Thoracic aorta (tissue), 2 donors: ENCODE results near the gene SKAP2. TPM values are rescaled to one million over a fixed set of nuclear protein-coding genes. Genes with fewer than 3 reads are reported as not detected.

Experiments
- ATAC-seq: fragments of 150-250 bp; one replicate; pipeline ENCODE4 v1.8.0; 2017; ENCODE audit warnings: low read depth; ENCODE audit not compliant: insufficient number of reproducible peaks, low FRiP score
- DNase-seq: peaks from one replicate; pipeline ENCODE4 v3.0.0-alpha.2; 2020; ENCODE audit warnings: low spot score
- H3K27ac ChIP-seq, 2 donors: fragments of 200-600 bp; sonication (generic); 1 replicate in 1 of 2; 2 replicates in 1 of 2; pipeline ENCODE4 v1.5.1; 2016; ENCODE audit warnings: mild to moderate bottlenecking in 2 of 2, moderate library complexity in 2 of 2
- H3K27me3 ChIP-seq: fragments of 200-600 bp; sonication (generic); replicated peaks from 2 replicates; pipeline ENCODE4 v1.6.0; 2016; ENCODE audit warnings: mild to moderate bottlenecking; ENCODE audit not compliant: insufficient read depth
- H3K36me3 ChIP-seq: fragments of 200-600 bp; sonication (generic); one replicate; pipeline ENCODE4 v1.5.1; 2016
- H3K4me1 ChIP-seq, 2 donors: fragments of 200-600 bp; sonication (generic); 1 replicate in 1 of 2; 2 replicates in 1 of 2; pipeline versions ENCODE4 v1.5.1 to v1.6.0; 2016; ENCODE audit warnings: low read depth in 2 of 2, mild to moderate bottlenecking in 1 of 2; ENCODE audit not compliant: control insufficient read depth in 1 of 2
- H3K4me3 ChIP-seq: fragments of 200-600 bp; sonication (generic); 2 replicates; pipeline ENCODE4 v1.5.1; 2016; ENCODE audit warnings: mild to moderate bottlenecking
- H3K9me3 ChIP-seq: fragments of 200-600 bp; sonication (generic); 2 replicates; pipeline ENCODE4 v1.5.1; 2016
- total RNA-seq, 2 donors: library from RNA; depleted of rRNA; stranded (reverse); fragments of >200 nt; gene quantifications; one replicate each; pipeline versions ENCODE4 v1.1.0 to v1.2.3, GENCODE V29; 2016
- TF ChIP-seq, protein P1 (sequence below): fragments of 200-600 bp; sonication (generic); IDR thresholded peaks from one replicate; pipeline ENCODE4 v1.5.1; 2019; ENCODE audit warnings: antibody characterized with exemption

SKAP2 gene
- total RNA-seq, 2 donors from 2014 or later = 16.6 to 29.0 TPM

DNA sequence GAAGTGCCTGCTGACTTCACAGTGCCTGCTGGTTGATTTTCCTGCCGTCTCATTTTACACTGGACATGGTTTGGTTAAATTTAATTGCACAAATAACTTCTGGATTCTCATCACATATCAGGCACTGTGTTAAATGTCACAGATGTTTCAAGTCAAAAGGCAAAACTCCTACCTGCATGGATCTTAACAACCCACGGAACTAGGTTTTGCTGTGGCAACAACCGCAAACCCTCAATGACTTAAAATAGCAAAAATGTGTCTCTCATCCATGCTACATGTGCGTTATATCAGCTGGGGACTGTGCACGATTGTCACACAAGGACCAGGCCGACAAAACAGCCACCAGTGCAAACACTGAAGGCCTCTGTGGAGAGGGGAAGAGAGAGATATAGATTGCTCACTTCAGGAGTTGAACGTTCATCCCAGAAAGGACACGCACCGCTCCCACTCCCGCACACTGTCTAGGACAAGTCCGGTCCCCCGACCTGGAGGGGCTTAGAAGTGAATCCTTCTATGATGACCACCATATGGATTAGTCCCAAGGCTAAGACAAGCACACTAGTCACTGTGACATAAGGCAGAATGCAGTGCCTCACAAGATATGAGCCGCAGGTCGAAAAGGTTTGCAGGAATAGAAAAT lies 233.3 kb downstream of the SKAP2 start:
- no peaks in the 10 kb centered on the region for H3K4me1 ChIP-seq
- no peaks in the 10 kb centered on the region for H3K9me3 ChIP-seq
- no peaks in the 10 kb centered on the region for H3K27me3 ChIP-seq
- ATAC-seq (no peak), DNase-seq (no peak)
- TF ChIP-seq, protein P1, sequence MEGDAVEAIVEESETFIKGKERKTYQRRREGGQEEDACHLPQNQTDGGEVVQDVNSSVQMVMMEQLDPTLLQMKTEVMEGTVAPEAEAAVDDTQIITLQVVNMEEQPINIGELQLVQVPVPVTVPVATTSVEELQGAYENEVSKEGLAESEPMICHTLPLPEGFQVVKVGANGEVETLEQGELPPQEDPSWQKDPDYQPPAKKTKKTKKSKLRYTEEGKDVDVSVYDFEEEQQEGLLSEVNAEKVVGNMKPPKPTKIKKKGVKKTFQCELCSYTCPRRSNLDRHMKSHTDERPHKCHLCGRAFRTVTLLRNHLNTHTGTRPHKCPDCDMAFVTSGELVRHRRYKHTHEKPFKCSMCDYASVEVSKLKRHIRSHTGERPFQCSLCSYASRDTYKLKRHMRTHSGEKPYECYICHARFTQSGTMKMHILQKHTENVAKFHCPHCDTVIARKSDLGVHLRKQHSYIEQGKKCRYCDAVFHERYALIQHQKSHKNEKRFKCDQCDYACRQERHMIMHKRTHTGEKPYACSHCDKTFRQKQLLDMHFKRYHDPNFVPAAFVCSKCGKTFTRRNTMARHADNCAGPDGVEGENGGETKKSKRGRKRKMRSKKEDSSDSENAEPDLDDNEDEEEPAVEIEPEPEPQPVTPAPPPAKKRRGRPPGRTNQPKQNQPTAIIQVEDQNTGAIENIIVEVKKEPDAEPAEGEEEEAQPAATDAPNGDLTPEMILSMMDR = no peak
- H3K4me3 ChIP-seq = no peak overlapping the region
- no peaks in the 10 kb centered on the region for H3K36me3 ChIP-seq
- no peak overlapping the region for H3K27ac ChIP-seq

GRCh38 chr7:26630361-26630760 lies 234.0 kb downstream of the SKAP2 start:
- no peaks in the 10 kb centered on the region for H3K9me3 ChIP-seq
- no peak overlapping the region for H3K4me3 ChIP-seq
- TF ChIP-seq, protein P1 = no peak
- no peaks in the 10 kb centered on the region for H3K4me1 ChIP-seq
- no peaks in the 10 kb centered on the region for H3K27me3 ChIP-seq
- no peak overlapping the region for H3K27ac ChIP-seq
- ATAC-seq (no peak), DNase-seq (no peak)
- no peaks in the 10 kb centered on the region for H3K36me3 ChIP-seq

DNA sequence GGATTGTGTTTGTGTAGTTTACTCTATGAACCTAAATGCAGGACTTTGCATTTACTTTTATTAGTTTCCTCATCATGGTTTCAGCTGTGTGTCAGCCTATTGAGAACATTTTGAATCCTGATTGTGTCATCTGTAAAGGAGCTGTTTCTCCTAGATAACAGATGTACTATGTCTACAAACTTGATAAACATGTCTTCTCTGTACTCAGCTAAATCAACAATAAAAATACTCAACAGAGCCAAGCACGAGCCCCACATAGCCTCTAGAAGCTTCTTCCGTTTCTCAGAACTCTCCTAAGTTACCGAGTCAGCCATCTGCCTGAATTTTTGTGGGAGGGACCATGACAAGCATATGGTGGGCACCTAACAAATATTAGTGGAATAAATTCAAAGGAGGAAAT lies 234.7 kb downstream of the SKAP2 start:
- no peaks in the 10 kb centered on the region for H3K36me3 ChIP-seq
- H3K4me3 ChIP-seq = no peak overlapping the region
- ATAC-seq (no peak), DNase-seq (no peak)
- TF ChIP-seq, protein P1 = no peak
- no peaks in the 10 kb centered on the region for H3K9me3 ChIP-seq
- H3K4me1 ChIP-seq = no peaks in the 10 kb centered on the region
- H3K27ac ChIP-seq = no peak overlapping the region
- no peaks in the 10 kb centered on the region for H3K27me3 ChIP-seq

DNA sequence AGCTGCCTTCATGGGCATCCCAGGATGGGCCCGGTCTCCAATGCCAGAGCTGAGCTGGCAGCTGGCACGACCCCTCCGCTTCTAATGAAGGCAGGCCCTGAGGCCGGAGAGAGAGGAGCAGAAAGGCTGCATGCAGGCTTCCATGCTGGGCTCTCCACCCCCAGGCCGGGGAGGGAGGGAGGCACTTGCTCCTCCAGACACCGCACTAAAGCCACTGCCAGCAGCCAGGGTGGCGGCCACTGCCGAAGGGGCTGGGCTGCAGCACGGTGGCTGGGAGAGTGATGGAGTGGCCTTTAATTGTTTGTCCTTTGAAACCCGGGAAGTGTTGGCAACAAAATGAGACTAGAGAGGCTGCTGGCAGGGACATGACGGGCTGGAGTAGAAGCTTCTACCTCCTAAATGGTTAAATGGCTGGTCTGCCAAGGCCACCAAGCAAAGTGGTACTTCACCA lies 236.5 kb downstream of the SKAP2 start:
- ATAC-seq = no peak
- TF ChIP-seq, protein P1 = no peak
- Histone ChIP-seq H3K9me3 (no peaks in the 10 kb centered on the region), H3K4me3 (no peak overlapping the region), H3K27me3 (no peaks in the 10 kb centered on the region), H3K27ac (no peak overlapping the region), H3K4me1 (no peaks in the 10 kb centered on the region), H3K36me3 (no peaks in the 10 kb centered on the region)
- DNase-seq = no peak

DNA sequence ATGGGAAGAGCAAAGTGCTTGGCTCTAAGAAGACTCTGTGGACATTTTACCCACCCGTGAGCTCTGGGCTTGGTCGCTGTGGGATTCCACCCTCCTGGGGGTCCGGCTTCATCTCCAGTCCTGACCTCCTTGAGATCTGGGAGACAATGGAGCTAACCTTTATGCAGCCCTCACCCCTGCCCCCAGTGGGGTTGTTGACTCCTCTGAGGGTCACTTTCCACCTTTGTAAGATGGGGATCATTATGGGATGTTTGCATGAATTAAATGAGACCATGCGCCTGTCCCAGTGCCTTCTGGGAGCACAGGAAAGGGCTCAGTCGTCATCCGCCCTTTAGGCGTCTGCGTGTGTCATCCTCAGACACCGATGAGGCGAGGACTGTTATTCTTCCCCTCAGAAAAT lies 237.2 kb downstream of the SKAP2 start:
- Histone ChIP-seq H3K4me1 (no peaks in the 10 kb centered on the region), H3K27ac (no peak overlapping the region), H3K27me3 (no peaks in the 10 kb centered on the region), H3K36me3 (no peaks in the 10 kb centered on the region), H3K4me3 (no peak overlapping the region), H3K9me3 (no peaks in the 10 kb centered on the region)
- TF ChIP-seq, protein P1 = no peak
- DNase-seq (no peak), ATAC-seq (no peak)
